Stromal cell of bone marrow (primary cell): Measurements from ENCODE around the gene SH2D3C.
"Not testable (repeated sequence)": the region's sequence is repeated elsewhere in the genome, so short reads cannot be mapped to it uniquely, and the experiment has no call there.

ENCODE experiments used
- DNase-seq: peaks from one replicate; pipeline ENCODE4 v3.0.0-alpha.2; 2012; ENCODE audit warnings: low read depth

Gene SH2D3C

GRCh38 chr9:127783111-127784008 is 4.9 kb upstream of the SH2D3C start:
- DNase-seq: no peak

GRCh38 chr9:127781806-127782205 is 3.3 kb upstream of the SH2D3C start:
- DNase-seq: no peak

- not testable (repeated sequence) for DNase-seq
These were observed 2.4 kb upstream of the SH2D3C start for GRCh38 chr9:127780909-127781308.

- DNase-seq: no peak
These were observed 1.8 kb upstream of the SH2D3C start for GRCh38 chr9:127780126-127780885.

GRCh38 chr9:127779136-127779981 is 893 bp upstream of the SH2D3C start:
- DNase-seq: no peak

GRCh38 chr9:127777368-127777980 is 992 bp downstream of the SH2D3C start:
- DNase-seq: no peak

- DNase-seq: no peak
These were observed 1.6 kb downstream of the SH2D3C start for GRCh38 chr9:127776924-127777289.

GRCh38 chr9:127776195-127776923 is 2.1 kb downstream of the SH2D3C start:
- DNase-seq: no peak

- no peak for DNase-seq
These were observed 4.5 kb downstream of the SH2D3C start for GRCh38 chr9:127773981-127774380.

GRCh38 chr9:127773272-127773671 is 5.2 kb downstream of the SH2D3C start:
- DNase-seq: no peak

- DNase-seq: no peak
These were observed 5.9 kb downstream of the SH2D3C start for GRCh38 chr9:127772603-127773002.

GRCh38 chr9:127771570-127772189 is 6.8 kb downstream of the SH2D3C start:
- no peak for DNase-seq

- peak; percentile 90 for DNase-seq
These were observed 7.4 kb downstream of the SH2D3C start for GRCh38 chr9:127770905-127771569.

- no peak for DNase-seq
These were observed 7.9 kb downstream of the SH2D3C start for GRCh38 chr9:127770583-127770904.

GRCh38 chr9:127769929-127770582 is 8.4 kb downstream of the SH2D3C start:
- no peak for DNase-seq

GRCh38 chr9:127769101-127769500 is 9.4 kb downstream of the SH2D3C start:
- no peak for DNase-seq

- DNase-seq: no peak
These were observed 9.8 kb downstream of the SH2D3C start for GRCh38 chr9:127768698-127769097.

- no peak for DNase-seq
These were observed 10.5 kb downstream of the SH2D3C start for GRCh38 chr9:127767909-127768331.

GRCh38 chr9:127767410-127767809 is 11.1 kb downstream of the SH2D3C start:
- DNase-seq: no peak

- DNase-seq: no peak
These were observed 13.0 kb downstream of the SH2D3C start for GRCh38 chr9:127765418-127765817.
